ENCODE measurements around the gene SLC26A1. TPM values are rescaled to one million over a fixed set of nuclear protein-coding genes. Genes with fewer than 3 reads are reported as not detected.

The SLC26A1 gene
- total RNA-seq, 4 donors from 2014 or later, result not detected

- Histone ChIP-seq H3K4me1 (peaks cover 0 to 36% (median 24%) of the 10 kb centered on the region in 3 donors), H3K27me3 (peaks cover 72% of the 10 kb centered on the region), H3K36me3 (no peaks in the 10 kb centered on the region), H3K4me3 (no peak overlapping the region), H3K27ac (no peak overlapping the region), H3K9me3 (no peaks in the 10 kb centered on the region)
- ATAC-seq, result no peak
- no peak for TF ChIP-seq CTCF (IDR thresholded peaks at IDR 0.05)
- no peak for TF ChIP-seq POLR2A (IDR thresholded peaks at IDR 0.05)
- TF ChIP-seq POLR2AphosphoS5 (IDR thresholded peaks at IDR 0.05), result no peak
- TF ChIP-seq EP300 (IDR thresholded peaks at IDR 0.05), result no peak
- WGBS, 2 donors (ENCODE audit: low coverage in 1 of 2), result 40% methylated on average over 2 of the region's 12 CpGs; no CpG with 5 or more reads in 1 of the 2 donors
Observed at GRCh38 chr4:998096-998691, 5.0 kb upstream of the SLC26A1 start.

GRCh38 chr4:997375-998071 is 4.3 kb upstream of the SLC26A1 start:
- peak; percentile 44 for ATAC-seq
- Histone ChIP-seq H3K9me3 (no peaks in the 10 kb centered on the region), H3K27me3 (peaks cover 65% of the 10 kb centered on the region), H3K4me1 (peaks cover 0 to 29% (median 17%) of the 10 kb centered on the region in 3 donors), H3K27ac (no peak overlapping the region), H3K36me3 (no peaks in the 10 kb centered on the region), H3K4me3 (peak overlapping the region in 1 of 2 donors; percentile 44)
- WGBS, 2 donors (ENCODE audit: low coverage in 1 of 2), result no CpG with 5 or more reads among the region's 68 CpGs
- TF ChIP-seq CTCF (IDR thresholded peaks at IDR 0.05) (no peak), EP300 (IDR thresholded peaks at IDR 0.05) (no peak), POLR2AphosphoS5 (IDR thresholded peaks at IDR 0.05) (no peak), POLR2A (IDR thresholded peaks at IDR 0.05) (no peak)

GRCh38 chr4:996997-997374 is 3.8 kb upstream of the SLC26A1 start:
- Histone ChIP-seq H3K9me3 (no peaks in the 10 kb centered on the region), H3K4me1 (peaks cover 0 to 24% (median 12%) of the 10 kb centered on the region in 3 donors), H3K36me3 (no peaks in the 10 kb centered on the region), H3K4me3 (peak overlapping the region in 1 of 2 donors; percentile 44), H3K27ac (no peak overlapping the region), H3K27me3 (peaks cover 60% of the 10 kb centered on the region)
- WGBS, 2 donors (ENCODE audit: low coverage in 1 of 2), result 0 to 11% methylated on average over 1 to 2 of the region's 25 CpGs
- TF ChIP-seq POLR2AphosphoS5 (IDR thresholded peaks at IDR 0.05), result no peak
- no peak for TF ChIP-seq CTCF (IDR thresholded peaks at IDR 0.05)
- no peak for TF ChIP-seq EP300 (IDR thresholded peaks at IDR 0.05)
- TF ChIP-seq POLR2A (IDR thresholded peaks at IDR 0.05), result no peak
- ATAC-seq, result no peak

- no peak for ATAC-seq
- H3K36me3 ChIP-seq, result peaks cover 0 to 5% of the 10 kb centered on the region in 2 donors
- H3K27ac ChIP-seq, result no peak overlapping the region
- peaks cover 0 to 19% (median 11%) of the 10 kb centered on the region in 3 donors for H3K4me1 ChIP-seq
- no peaks in the 10 kb centered on the region for H3K9me3 ChIP-seq
- no peak overlapping the region for H3K4me3 ChIP-seq
- WGBS, 2 donors (ENCODE audit: low coverage in 1 of 2), result 59 to 60% methylated on average over 1 to 9 of the region's 15 CpGs
- H3K27me3 ChIP-seq, result peaks cover 53% of the 10 kb centered on the region
- TF ChIP-seq POLR2A (IDR thresholded peaks at IDR 0.05) (no peak), EP300 (IDR thresholded peaks at IDR 0.05) (no peak), CTCF (IDR thresholded peaks at IDR 0.05) (no peak), POLR2AphosphoS5 (IDR thresholded peaks at IDR 0.05) (no peak)
Observed at GRCh38 chr4:996030-996996, 3.1 kb upstream of the SLC26A1 start.

Measured in gastroesophageal sphincter (tissue), 4 donors.